MM.1S (cell line): ENCODE measurements around the gene IGFBP4.

Experiments
- DNase-seq: peaks from one replicate; pipeline ENCODE4 v3.0.0-alpha.2; 2015
- H2AFZ ChIP-seq: fragments of 300-600 bp; sonication (generic); 2 replicates; pipeline ENCODE4 v1.6.0; 2016; ENCODE audit warnings: antibody characterized with exemption, low read length
- H3F3A ChIP-seq: fragments of 300-600 bp; sonication (generic); 2 replicates; pipeline ENCODE4 v1.6.1; 2016; ENCODE audit warnings: mild to moderate bottlenecking, antibody characterized with exemption, low read length, moderate library complexity, mixed read lengths; ENCODE audit not compliant: insufficient read depth
- H3K27ac ChIP-seq: fragments of 300-600 bp; sonication (generic); 2 replicates; pipeline ENCODE4 v1.5.1; 2016; ENCODE audit warnings: mild to moderate bottlenecking, low read length
- H3K27me3 ChIP-seq: fragments of 300-600 bp; sonication (generic); replicated peaks from 2 replicates; pipeline ENCODE4 v1.6.0; 2016; ENCODE audit warnings: low read length; ENCODE audit not compliant: insufficient read depth
- H3K36me3 ChIP-seq: fragments of 300-600 bp; sonication (generic); replicated peaks from 2 replicates; pipeline ENCODE4 v1.6.1; 2016; ENCODE audit warnings: mild to moderate bottlenecking, low read length, mixed read lengths; ENCODE audit not compliant: insufficient read depth
- H3K4me1 ChIP-seq: fragments of 300-600 bp; sonication (generic); 2 replicates; pipeline ENCODE4 v1.6.1; 2016; ENCODE audit warnings: low read length, mixed read lengths
- H3K4me2 ChIP-seq: fragments of 300-600 bp; sonication (generic); 2 replicates; pipeline ENCODE4 v1.6.0; 2016; ENCODE audit warnings: low read depth, low read length
- H3K4me3 ChIP-seq: fragments of 300-600 bp; sonication (generic); 2 replicates; pipeline ENCODE4 v1.5.1; 2016; ENCODE audit warnings: low read length, mixed read lengths
- H3K79me2 ChIP-seq: fragments of 300-600 bp; sonication (generic); 2 replicates; pipeline ENCODE4 v1.6.1; 2016; ENCODE audit warnings: mixed run types, low read length, mixed read lengths
- H3K9ac ChIP-seq: fragments of 300-600 bp; sonication (generic); 2 replicates; pipeline ENCODE4 v1.6.1; 2016; ENCODE audit warnings: low read length, mixed read lengths
- H3K9me2 ChIP-seq: fragments of 300-600 bp; sonication (generic); replicated peaks from 2 replicates; pipeline ENCODE4 v1.6.1; 2016; ENCODE audit warnings: mild to moderate bottlenecking, low read length, mixed read lengths; ENCODE audit not compliant: insufficient read depth
- H3K9me3 ChIP-seq: fragments of 300-600 bp; sonication (generic); replicated peaks from 2 replicates; pipeline ENCODE4 v1.6.1; 2016; ENCODE audit warnings: mild to moderate bottlenecking, low read length, mixed read lengths; ENCODE audit not compliant: insufficient read depth
- H4K20me1 ChIP-seq: fragments of 300-600 bp; sonication (generic); 2 replicates; pipeline ENCODE4 v1.6.1; 2016; ENCODE audit warnings: mild to moderate bottlenecking, low read length, moderate library complexity, mixed read lengths; ENCODE audit not compliant: insufficient read depth
- EZH2 ChIP-seq: fragments of 300-600 bp; sonication (generic); optimal IDR thresholded peaks from 2 replicates; pipeline ENCODE3; 2017; ENCODE audit warnings: low read depth, mild to moderate bottlenecking, antibody characterized with exemption, low read length, mixed read lengths
- EZH2phosphoT487 ChIP-seq: fragments of 300-600 bp; sonication (generic); IDR thresholded peaks from 2 replicates; pipeline ENCODE4 v1.6.1; 2018; ENCODE audit warnings: antibody characterized with exemption, low read length
- TF ChIP-seq, protein P1 (sequence below): fragments of 300-600 bp; sonication (generic); IDR thresholded peaks from 2 replicates; pipeline ENCODE4 v1.5.1; 2016; ENCODE audit warnings: antibody characterized with exemption, low read length, mixed read lengths

Gene IGFBP4

DNA sequence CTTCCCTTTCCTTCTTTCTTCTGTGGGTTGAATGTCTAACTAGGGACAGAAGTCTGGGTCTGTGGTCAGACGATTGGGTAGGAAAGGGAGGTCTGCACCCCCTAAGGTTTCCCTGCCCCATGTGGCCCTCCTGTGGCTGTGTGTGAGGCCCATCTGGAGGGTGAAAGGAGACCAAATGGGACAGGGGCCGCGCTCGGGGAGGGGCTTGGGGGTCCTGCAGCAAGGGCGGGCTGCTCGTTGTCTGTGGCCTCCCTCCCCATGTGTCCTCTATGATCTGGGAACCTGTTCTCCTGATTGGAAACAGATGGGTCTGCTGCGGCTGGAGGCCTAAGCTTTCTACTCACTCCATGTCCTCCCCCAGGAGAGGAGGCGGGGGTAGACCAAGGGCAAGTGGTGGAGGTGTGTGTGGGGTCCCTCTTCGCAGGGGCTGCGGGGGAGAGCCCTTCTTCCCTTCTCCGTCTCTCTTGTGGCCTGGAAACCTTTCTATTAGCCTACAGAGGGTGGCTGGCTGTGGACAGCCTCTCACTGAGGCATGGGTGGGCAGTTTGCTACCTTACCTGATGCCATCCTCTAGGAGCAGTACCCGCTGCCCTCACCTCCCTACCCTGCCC lies 18.6 kb downstream of the IGFBP4 start:
- Histone ChIP-seq H3K9me3 (no peaks in the 10 kb centered on the region), H3K4me2 (no peak overlapping the region), H3K27me3 (peaks cover 70% of the 10 kb centered on the region), H3K27ac (no peak overlapping the region), H2AFZ (no peak overlapping the region), H3K9me2 (no peaks in the 10 kb centered on the region), H3F3A (no peaks in the 10 kb centered on the region), H4K20me1 (no peaks in the 10 kb centered on the region), H3K4me3 (no peak overlapping the region), H3K79me2 (no peaks in the 10 kb centered on the region), H3K4me1 (no peaks in the 10 kb centered on the region), H3K9ac (no peak overlapping the region), H3K36me3 (no peaks in the 10 kb centered on the region)
- no peak for DNase-seq
- TF ChIP-seq EZH2phosphoT487: no peak
- no peak for TF ChIP-seq EZH2
- TF ChIP-seq, protein P1, sequence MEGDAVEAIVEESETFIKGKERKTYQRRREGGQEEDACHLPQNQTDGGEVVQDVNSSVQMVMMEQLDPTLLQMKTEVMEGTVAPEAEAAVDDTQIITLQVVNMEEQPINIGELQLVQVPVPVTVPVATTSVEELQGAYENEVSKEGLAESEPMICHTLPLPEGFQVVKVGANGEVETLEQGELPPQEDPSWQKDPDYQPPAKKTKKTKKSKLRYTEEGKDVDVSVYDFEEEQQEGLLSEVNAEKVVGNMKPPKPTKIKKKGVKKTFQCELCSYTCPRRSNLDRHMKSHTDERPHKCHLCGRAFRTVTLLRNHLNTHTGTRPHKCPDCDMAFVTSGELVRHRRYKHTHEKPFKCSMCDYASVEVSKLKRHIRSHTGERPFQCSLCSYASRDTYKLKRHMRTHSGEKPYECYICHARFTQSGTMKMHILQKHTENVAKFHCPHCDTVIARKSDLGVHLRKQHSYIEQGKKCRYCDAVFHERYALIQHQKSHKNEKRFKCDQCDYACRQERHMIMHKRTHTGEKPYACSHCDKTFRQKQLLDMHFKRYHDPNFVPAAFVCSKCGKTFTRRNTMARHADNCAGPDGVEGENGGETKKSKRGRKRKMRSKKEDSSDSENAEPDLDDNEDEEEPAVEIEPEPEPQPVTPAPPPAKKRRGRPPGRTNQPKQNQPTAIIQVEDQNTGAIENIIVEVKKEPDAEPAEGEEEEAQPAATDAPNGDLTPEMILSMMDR: no peak

GRCh38 chr17:40462343-40463121 lies 19.3 kb downstream of the IGFBP4 start:
- Histone ChIP-seq H3K4me1 (no peaks in the 10 kb centered on the region), H3K9ac (no peak overlapping the region), H3K27ac (no peak overlapping the region), H3K36me3 (no peaks in the 10 kb centered on the region), H3K4me3 (no peak overlapping the region), H3K4me2 (no peak overlapping the region), H3F3A (no peaks in the 10 kb centered on the region), H3K79me2 (no peaks in the 10 kb centered on the region), H3K27me3 (peaks cover 68% of the 10 kb centered on the region), H3K9me3 (no peaks in the 10 kb centered on the region), H4K20me1 (no peaks in the 10 kb centered on the region), H3K9me2 (no peaks in the 10 kb centered on the region), H2AFZ (no peak overlapping the region)
- no peak for DNase-seq
- TF ChIP-seq, protein P1: no peak
- no peak for TF ChIP-seq EZH2phosphoT487
- TF ChIP-seq EZH2: no peak

GRCh38 chr17:40463122-40463550 lies 19.9 kb downstream of the IGFBP4 start:
- TF ChIP-seq EZH2 (no peak), EZH2phosphoT487 (no peak)
- TF ChIP-seq, protein P1: no peak
- no peak for DNase-seq
- Histone ChIP-seq H3K36me3 (no peaks in the 10 kb centered on the region), H3K9me3 (no peaks in the 10 kb centered on the region), H3K27ac (no peak overlapping the region), H3K4me1 (no peaks in the 10 kb centered on the region), H3K9ac (no peak overlapping the region), H4K20me1 (no peaks in the 10 kb centered on the region), H3F3A (no peaks in the 10 kb centered on the region), H3K79me2 (no peaks in the 10 kb centered on the region), H2AFZ (no peak overlapping the region), H3K4me3 (no peak overlapping the region), H3K9me2 (no peaks in the 10 kb centered on the region), H3K27me3 (peaks cover 63% of the 10 kb centered on the region), H3K4me2 (no peak overlapping the region)
